Posterior vena cava (tissue), 2 donors: Measurements from ENCODE around the gene RREB1. TPM values are rescaled to one million over a fixed set of nuclear protein-coding genes. Genes with fewer than 3 reads are reported as not detected.
A peak's percentile ranks its signal among the peaks of the same experiment; 100 is the strongest.

ENCODE experiments used
- DNase-seq: peaks from one replicate; pipeline ENCODE4 v3.0.0-alpha.2; 2020; ENCODE audit warnings: low spot score
- intact Hi-C, 2 donors: fragments of 100-400 bp; cut with DNase I; formaldehyde crosslinking; loops; one replicate each; pipeline versions ENCODE4 v1.14.1 to v1.14.2; 2022 to 2023
- long read RNA-seq, 2 donors: library from polyadenylated mRNA; unstranded; transcript quantifications; one replicate each; pipeline ENCODE4 v2.0.0, GENCODE V29; 2020 to 2021
- total RNA-seq, 2 donors: library from RNA; stranded (reverse); fragmentation: NEBNext Ultra II Directional; extraction: Animal tissue kit (Norgen Biotek cat#: 25700); gene quantifications; one replicate each; pipeline ENCODE4 v1.2.1, GENCODE V29; 2021
- donor health status: DM: yes; HTN: yes; CAD: no.
- donor health status: DM: yes; HTN: yes; CAD: no.

The RREB1 gene
- 10 to 100 TPM; 28.8 to 31.8 TPM for total RNA-seq
- long read RNA-seq, donor 1, partial matches to known transcripts: 4 of 13 reads
- long read RNA-seq, donor 1, other reads (novel, unspliced or antisense): 9 of 13 reads
- long read RNA-seq, donor 2, partial matches to known transcripts: 1 of 10 reads
- long read RNA-seq, donor 2, other reads (novel, unspliced or antisense): 9 of 10 reads

- DNase-seq: peak; percentile 86
- intact Hi-C loops: loop anchor here in 1 of 2 donors (10.0 kb wide), 1 partner anchor 137 kb away; no protein-coding TSS in a partner anchor
These were observed at the start of gene RREB1 for GRCh38 chr6:7107578-7108195. Gene RREB1, plus strand, starts transcription at chr6:7107961. Its CDS starts 73,951 bp downstream, at chr6:7181912.

GRCh38 chr6:7058250-7058923 is 49.4 kb upstream of the RREB1 start:
- no peak for DNase-seq
- intact Hi-C loops: no loop called here

GRCh38 chr6:7060769-7061516 is 46.8 kb upstream of the RREB1 start:
- intact Hi-C loops: no loop called here
- DNase-seq: no peak

- no peak for DNase-seq
- intact Hi-C loops: no loop called here
These were observed 45.2 kb upstream of the RREB1 start for GRCh38 chr6:7062451-7063162.

GRCh38 chr6:7067305-7067704 is 40.5 kb upstream of the RREB1 start:
- no peak for DNase-seq
- intact Hi-C loops: no loop called here

GRCh38 chr6:7071405-7071804 is 36.4 kb upstream of the RREB1 start:
- intact Hi-C loops: no loop called here
- DNase-seq: no peak

GRCh38 chr6:7073082-7073820 is 34.5 kb upstream of the RREB1 start:
- intact Hi-C loops: no loop called here

GRCh38 chr6:7073821-7074525 is 33.8 kb upstream of the RREB1 start:
- DNase-seq: no peak
- intact Hi-C loops: no loop called here

More at GRCh38 chr6:7073082-7073820, 34.5 kb upstream of the RREB1 start:
- no peak for DNase-seq

GRCh38 chr6:7074870-7075269 is 32.9 kb upstream of the RREB1 start:
- intact Hi-C loops: no loop called here
- DNase-seq: no peak

GRCh38 chr6:7075341-7076000 is 32.3 kb upstream of the RREB1 start:
- intact Hi-C loops: no loop called here

GRCh38 chr6:7077856-7078255 is 29.9 kb upstream of the RREB1 start:
- no peak for DNase-seq
- intact Hi-C loops: no loop called here

More at GRCh38 chr6:7075341-7076000, 32.3 kb upstream of the RREB1 start:
- DNase-seq: no peak

- intact Hi-C loops: no loop called here
- DNase-seq: no peak
These were observed 28.9 kb upstream of the RREB1 start for GRCh38 chr6:7078856-7079255.

GRCh38 chr6:7080311-7080710 is 27.4 kb upstream of the RREB1 start:
- DNase-seq: no peak
- intact Hi-C loops: no loop called here

GRCh38 chr6:7085911-7086310 is 21.9 kb upstream of the RREB1 start:
- intact Hi-C loops: no loop called here

GRCh38 chr6:7086488-7086887 is 21.3 kb upstream of the RREB1 start:
- DNase-seq: peak; percentile 87
- intact Hi-C loops: no loop called here

More at GRCh38 chr6:7085911-7086310, 21.9 kb upstream of the RREB1 start:
- DNase-seq: peak; percentile 84

GRCh38 chr6:7087066-7087465 is 20.7 kb upstream of the RREB1 start:
- no peak for DNase-seq
- intact Hi-C loops: no loop called here

- intact Hi-C loops: no loop called here
- no peak for DNase-seq
These were observed 20.2 kb upstream of the RREB1 start for GRCh38 chr6:7087491-7087979.
